Thoracic aorta (tissue), 2 donors: ENCODE measurements around the gene SH3BP4. TPM values are rescaled to one million over a fixed set of nuclear protein-coding genes. Genes with fewer than 3 reads are reported as not detected.

Experiments used
- ATAC-seq: fragments of 150-250 bp; one replicate; pipeline ENCODE4 v1.8.0; 2017; ENCODE audit warnings: low read depth; ENCODE audit not compliant: insufficient number of reproducible peaks, low FRiP score
- DNase-seq: peaks from one replicate; pipeline ENCODE4 v3.0.0-alpha.2; 2020; ENCODE audit warnings: low spot score
- H3K27ac ChIP-seq, 2 donors: fragments of 200-600 bp; sonication (generic); 1 replicate in 1 of 2; 2 replicates in 1 of 2; pipeline ENCODE4 v1.5.1; 2016; ENCODE audit warnings: mild to moderate bottlenecking in 2 of 2, moderate library complexity in 2 of 2
- H3K27me3 ChIP-seq: fragments of 200-600 bp; sonication (generic); replicated peaks from 2 replicates; pipeline ENCODE4 v1.6.0; 2016; ENCODE audit warnings: mild to moderate bottlenecking; ENCODE audit not compliant: insufficient read depth
- H3K36me3 ChIP-seq: fragments of 200-600 bp; sonication (generic); one replicate; pipeline ENCODE4 v1.5.1; 2016
- H3K4me1 ChIP-seq, 2 donors: fragments of 200-600 bp; sonication (generic); 1 replicate in 1 of 2; 2 replicates in 1 of 2; pipeline versions ENCODE4 v1.5.1 to v1.6.0; 2016; ENCODE audit warnings: low read depth in 2 of 2, mild to moderate bottlenecking in 1 of 2; ENCODE audit not compliant: control insufficient read depth in 1 of 2
- H3K4me3 ChIP-seq: fragments of 200-600 bp; sonication (generic); 2 replicates; pipeline ENCODE4 v1.5.1; 2016; ENCODE audit warnings: mild to moderate bottlenecking
- H3K9me3 ChIP-seq: fragments of 200-600 bp; sonication (generic); 2 replicates; pipeline ENCODE4 v1.5.1; 2016
- total RNA-seq, 2 donors: library from RNA; depleted of rRNA; stranded (reverse); fragments of >200 nt; gene quantifications; one replicate each; pipeline versions ENCODE4 v1.1.0 to v1.2.3, GENCODE V29; 2016
- TF ChIP-seq, protein P1 (sequence below): fragments of 200-600 bp; sonication (generic); IDR thresholded peaks from one replicate; pipeline ENCODE4 v1.5.1; 2019; ENCODE audit warnings: antibody characterized with exemption

SH3BP4 gene
- total RNA-seq, 2 donors from 2014 or later: 24.0 to 32.4 TPM

DNA sequence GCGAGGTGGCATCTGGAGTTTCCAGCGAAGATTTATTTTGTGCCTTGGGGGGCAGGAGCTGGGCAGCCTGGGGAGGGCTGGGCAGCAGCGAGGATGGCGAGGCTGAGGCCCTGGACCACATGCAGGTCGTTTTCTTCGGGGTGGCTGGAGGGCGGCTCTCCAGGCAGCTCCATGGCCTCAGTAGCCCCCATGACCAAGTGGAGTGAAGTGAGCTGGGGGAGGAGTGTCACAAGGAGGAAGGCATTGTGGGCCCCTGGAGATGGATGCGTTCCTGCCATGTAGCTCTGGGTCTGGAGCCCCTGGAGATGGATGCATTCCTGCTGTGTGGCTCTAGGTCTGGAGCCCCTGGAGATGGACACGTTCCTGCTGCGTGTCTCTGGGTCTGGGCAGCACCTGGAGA is 40.4 kb downstream of the SH3BP4 start:
- Histone ChIP-seq H3K4me3 (no peak overlapping the region), H3K27ac (no peak overlapping the region), H3K27me3 (no peaks in the 10 kb centered on the region), H3K36me3 (no peaks in the 10 kb centered on the region), H3K4me1 (peaks cover 24 to 54% of the 10 kb centered on the region in 2 donors), H3K9me3 (no peaks in the 10 kb centered on the region)
- TF ChIP-seq, protein P1, sequence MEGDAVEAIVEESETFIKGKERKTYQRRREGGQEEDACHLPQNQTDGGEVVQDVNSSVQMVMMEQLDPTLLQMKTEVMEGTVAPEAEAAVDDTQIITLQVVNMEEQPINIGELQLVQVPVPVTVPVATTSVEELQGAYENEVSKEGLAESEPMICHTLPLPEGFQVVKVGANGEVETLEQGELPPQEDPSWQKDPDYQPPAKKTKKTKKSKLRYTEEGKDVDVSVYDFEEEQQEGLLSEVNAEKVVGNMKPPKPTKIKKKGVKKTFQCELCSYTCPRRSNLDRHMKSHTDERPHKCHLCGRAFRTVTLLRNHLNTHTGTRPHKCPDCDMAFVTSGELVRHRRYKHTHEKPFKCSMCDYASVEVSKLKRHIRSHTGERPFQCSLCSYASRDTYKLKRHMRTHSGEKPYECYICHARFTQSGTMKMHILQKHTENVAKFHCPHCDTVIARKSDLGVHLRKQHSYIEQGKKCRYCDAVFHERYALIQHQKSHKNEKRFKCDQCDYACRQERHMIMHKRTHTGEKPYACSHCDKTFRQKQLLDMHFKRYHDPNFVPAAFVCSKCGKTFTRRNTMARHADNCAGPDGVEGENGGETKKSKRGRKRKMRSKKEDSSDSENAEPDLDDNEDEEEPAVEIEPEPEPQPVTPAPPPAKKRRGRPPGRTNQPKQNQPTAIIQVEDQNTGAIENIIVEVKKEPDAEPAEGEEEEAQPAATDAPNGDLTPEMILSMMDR: no peak
- no peak for ATAC-seq
- no peak for DNase-seq

DNA sequence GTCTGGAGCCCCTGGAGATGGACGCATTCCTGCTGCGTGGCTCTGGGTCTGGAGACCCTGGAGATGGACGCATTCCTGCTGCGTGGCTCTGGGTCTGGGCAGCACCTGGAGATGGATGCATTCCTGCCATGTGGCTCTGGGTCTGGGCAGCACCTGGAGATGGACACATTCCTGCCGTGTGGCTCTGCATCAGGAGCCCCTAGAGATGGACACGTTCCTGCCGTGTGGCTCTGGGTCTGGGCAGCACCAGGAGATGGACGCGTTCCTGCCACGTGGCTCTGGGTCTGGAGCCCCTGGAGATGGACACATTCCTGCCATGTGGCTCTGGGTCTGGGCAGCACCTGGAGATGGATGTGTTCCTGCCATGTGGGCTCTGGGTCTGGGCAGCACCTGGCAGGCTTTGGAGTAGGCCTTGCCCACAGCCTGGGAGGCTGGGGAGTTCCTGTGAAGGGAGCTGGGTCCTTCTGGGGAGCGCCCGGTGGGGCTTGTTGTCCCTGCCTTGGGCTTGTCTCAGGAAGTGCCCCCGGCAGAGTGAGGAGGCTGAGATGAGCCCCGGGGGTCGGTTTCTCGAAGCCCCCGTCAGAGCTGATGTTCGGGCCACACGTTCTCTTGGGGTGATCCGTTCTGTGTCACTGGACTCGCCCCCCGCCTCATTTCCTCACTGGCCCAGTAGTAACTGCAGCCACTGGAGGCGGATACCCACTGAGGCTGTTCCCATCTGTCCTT is 41.0 kb downstream of the SH3BP4 start:
- Histone ChIP-seq H3K4me3 (no peak overlapping the region), H3K9me3 (no peaks in the 10 kb centered on the region), H3K4me1 (peaks cover 24 to 54% of the 10 kb centered on the region in 2 donors), H3K36me3 (no peaks in the 10 kb centered on the region), H3K27me3 (no peaks in the 10 kb centered on the region), H3K27ac (no peak overlapping the region)
- ATAC-seq: no peak
- DNase-seq: no peak
- TF ChIP-seq, protein P1: no peak

DNA sequence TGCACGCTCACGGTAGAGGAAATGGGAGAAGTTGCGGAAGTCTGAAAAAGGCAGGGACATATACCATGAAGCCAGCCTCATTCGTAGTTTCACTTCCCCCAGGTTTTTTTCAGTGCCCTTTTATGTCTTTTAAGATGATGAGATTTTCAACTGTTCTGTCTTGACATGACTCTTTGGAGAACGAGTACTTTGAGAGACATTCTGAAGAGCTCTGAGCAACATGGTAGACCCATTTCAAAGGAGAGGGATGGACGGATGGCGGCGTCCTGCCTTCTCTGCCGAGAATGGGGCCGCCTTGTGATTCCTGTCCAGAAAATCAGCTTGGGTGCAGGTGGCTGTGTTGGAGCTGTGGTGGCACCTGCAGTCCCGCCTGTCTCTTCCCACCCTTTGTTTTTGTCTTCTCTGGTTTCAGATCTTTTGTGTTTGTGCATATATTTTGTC is 41.7 kb downstream of the SH3BP4 start:
- H3K4me1 ChIP-seq: peaks cover 24 to 51% of the 10 kb centered on the region in 2 donors
- H3K27ac ChIP-seq: no peak overlapping the region
- TF ChIP-seq, protein P1: no peak
- H3K36me3 ChIP-seq: no peaks in the 10 kb centered on the region
- ATAC-seq (no peak), DNase-seq (no peak)
- no peak overlapping the region for H3K4me3 ChIP-seq
- no peaks in the 10 kb centered on the region for H3K27me3 ChIP-seq
- H3K9me3 ChIP-seq: no peaks in the 10 kb centered on the region

DNA sequence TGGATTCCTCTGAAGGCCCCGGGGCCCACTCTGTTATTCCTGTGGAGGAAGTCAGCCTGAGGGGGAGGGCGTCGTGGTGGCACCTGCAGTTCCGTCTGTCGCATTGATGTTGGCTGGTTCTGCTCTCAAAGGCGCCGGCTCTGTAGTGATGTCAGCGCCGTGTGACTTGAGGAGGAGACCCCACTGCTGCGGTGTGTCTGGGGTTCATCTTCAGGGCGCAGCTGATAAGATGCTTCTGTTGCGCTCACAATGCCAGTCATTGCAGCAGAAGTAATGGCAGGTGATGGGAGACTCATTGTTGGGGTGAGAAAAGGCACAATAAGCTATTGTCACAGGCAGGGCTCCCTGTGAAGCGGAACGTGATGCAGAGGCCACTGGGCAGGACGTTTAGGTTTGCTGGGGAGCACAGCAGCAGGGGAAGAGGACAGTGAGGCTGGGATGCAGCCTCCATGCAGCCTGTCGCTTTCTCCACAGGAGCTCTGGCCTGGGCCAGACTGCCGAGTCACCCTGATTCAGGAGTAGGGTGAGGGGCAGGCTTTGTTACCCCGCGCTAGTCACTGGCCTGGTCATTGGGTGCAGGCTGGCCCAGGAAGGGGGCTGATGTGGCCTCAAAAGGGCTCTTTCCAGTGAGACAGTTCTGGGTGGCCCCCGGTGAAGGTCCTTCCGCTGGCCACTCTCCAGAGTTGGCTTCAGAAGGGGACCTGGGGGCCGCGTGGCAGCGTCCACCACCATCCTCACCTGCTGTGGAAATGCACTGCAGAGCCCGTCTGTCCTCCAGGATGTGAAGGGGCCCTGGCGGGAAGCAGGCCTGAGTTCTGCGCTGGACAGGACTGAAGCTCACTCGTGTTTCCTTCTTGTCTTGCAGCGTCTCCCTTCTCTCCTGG is 42.9 kb downstream of the SH3BP4 start:
- peaks cover 20 to 39% of the 10 kb centered on the region in 2 donors for H3K4me1 ChIP-seq

More for the DNA sequence above, 42.9 kb downstream of the SH3BP4 start:
- ATAC-seq (no peak), DNase-seq (no peak)
- no peaks in the 10 kb centered on the region for H3K9me3 ChIP-seq
- H3K27ac ChIP-seq: no peak overlapping the region
- no peaks in the 10 kb centered on the region for H3K36me3 ChIP-seq
- no peaks in the 10 kb centered on the region for H3K27me3 ChIP-seq
- no peak overlapping the region for H3K4me3 ChIP-seq
- TF ChIP-seq, protein P1: no peak
